ENCODE measurements around the gene CHST9.

CHST9 gene

GRCh38 chr18:27075828-27076227 is 109.3 kb downstream of the CHST9 start:
- DNase-seq: no peak

GRCh38 chr18:27073404-27073830 is 111.7 kb downstream of the CHST9 start:
- DNase-seq: no peak

- DNase-seq: no peak
These were observed 120.4 kb downstream of the CHST9 start for GRCh38 chr18:27064673-27065072.

GRCh38 chr18:27062802-27063201 is 122.3 kb downstream of the CHST9 start:
- DNase-seq: no peak

DNA sequence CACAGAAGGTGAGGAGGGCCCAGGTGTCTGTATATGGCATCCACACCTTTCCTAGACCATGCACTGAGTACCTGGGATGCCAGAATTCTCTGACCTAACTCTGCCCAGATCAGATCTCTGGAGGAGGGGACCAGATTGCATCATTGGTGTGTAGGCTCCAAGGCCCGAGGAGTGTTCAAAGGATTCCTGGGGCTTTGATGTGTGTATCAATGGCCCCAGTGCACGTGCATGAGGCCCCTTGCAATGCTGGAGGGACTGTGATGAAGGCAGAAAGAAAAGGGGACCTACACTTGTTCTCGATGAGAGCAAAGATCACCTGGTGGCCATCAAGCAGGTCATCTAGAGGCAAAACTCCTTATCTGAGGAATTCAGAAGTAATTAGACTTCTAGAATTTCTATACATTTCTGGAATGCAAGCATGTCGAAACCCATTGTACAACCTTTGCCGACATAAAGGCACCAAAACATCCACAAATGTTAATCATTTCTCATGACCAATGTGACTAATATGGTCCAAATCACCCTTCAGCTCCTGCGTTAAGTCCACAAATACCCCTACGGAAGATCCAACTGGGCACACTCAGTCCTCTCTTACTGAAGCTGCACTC is 123.5 kb downstream of the CHST9 start:
- DNase-seq: no peak

GRCh38 chr18:27057519-27058234 is 127.4 kb downstream of the CHST9 start:
- no peak for DNase-seq

DNA sequence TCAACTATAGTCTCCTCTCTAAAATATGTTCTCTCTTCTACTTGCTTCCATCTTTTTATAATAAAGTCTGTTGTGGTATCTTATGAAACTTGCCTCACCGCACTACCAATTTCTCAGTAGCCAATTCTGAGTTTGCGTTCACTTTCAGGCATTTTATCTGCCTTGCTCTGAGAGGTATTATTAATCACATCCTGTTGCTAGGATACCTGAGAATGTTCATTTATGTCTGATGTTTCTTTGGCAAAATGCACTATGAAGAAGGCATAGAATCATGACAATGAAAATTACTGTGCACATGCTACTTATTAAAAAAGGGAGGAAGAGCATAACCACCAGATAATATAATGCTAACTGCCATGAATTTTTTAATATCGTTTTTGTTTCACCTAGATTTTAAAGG is 130.2 kb downstream of the CHST9 start:
- no peak for DNase-seq

DNA sequence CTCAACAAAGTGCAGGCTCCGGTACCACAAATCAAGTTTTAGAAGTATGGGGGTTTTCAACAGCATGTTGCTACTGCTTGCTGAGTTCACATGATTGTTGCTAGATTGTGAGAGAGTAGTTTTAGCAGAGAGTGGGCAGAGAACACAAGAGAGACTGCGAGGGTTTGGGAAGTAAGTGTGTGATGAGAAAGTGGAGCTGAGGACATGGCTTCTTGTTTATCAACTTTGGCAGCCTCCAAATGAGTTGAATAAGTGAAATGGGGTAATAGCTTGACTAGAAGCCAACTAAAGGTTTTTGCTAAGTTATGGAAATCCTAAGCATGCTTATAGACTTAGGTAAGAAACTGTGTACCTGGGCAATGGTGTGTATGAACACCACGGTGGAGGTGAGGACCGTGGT is 135.1 kb downstream of the CHST9 start:
- no peak for DNase-seq

GRCh38 chr18:27045342-27045741 is 139.8 kb downstream of the CHST9 start:
- no peak for DNase-seq

DNA sequence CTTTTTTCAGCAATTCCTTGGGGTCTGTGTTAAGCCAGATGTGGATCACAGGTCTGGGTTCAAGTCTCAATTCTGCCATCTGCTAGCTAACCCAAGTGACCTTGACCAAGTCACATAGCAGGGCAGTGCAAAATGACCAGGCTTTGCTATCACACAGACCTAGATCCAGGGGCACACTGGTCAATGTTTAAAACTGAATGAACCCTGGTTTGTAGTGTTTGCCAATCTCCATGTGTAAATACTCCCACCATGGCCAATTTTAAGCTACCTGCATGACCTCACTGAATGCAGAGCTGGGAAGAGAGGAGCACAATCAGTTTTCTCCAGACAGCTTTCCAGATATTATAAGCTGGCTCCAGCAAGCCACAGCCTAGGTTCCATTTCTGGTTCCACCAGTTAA is 142.9 kb downstream of the CHST9 start:
- no peak for DNase-seq

GRCh38 chr18:27040796-27041195 is 144.3 kb downstream of the CHST9 start:
- DNase-seq: no peak

GRCh38 chr18:27033722-27034121 is 151.4 kb downstream of the CHST9 start:
- no peak for DNase-seq

GRCh38 chr18:27030421-27030820 is 154.7 kb downstream of the CHST9 start:
- DNase-seq: no peak

GRCh38 chr18:27022477-27022876 is 162.6 kb downstream of the CHST9 start:
- no peak for DNase-seq

- no peak for DNase-seq
These were observed 167.1 kb downstream of the CHST9 start for GRCh38 chr18:27017901-27018500.

- DNase-seq: no peak
These were observed 170.3 kb downstream of the CHST9 start for GRCh38 chr18:27014841-27015240.

DNA sequence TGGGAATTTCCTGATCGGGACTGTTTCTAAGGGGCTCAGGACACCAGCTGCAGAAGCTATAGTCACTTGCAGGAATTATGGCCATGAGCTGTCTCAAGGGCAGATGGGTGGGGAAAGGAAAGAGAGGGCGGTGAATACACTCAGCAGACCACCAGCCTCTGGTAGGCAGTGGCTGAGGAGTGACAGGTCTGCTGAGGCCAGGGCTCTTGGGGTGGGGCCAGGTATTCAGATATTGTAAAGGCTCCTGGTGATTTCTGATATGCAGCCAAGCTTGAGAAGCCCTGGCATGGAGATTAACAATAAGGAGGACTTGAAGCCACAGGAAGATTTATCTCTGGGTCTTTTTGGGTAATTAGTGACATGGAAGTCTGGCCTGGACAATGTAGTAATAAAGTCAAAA is 174.3 kb downstream of the CHST9 start:
- no peak for DNase-seq

DNA sequence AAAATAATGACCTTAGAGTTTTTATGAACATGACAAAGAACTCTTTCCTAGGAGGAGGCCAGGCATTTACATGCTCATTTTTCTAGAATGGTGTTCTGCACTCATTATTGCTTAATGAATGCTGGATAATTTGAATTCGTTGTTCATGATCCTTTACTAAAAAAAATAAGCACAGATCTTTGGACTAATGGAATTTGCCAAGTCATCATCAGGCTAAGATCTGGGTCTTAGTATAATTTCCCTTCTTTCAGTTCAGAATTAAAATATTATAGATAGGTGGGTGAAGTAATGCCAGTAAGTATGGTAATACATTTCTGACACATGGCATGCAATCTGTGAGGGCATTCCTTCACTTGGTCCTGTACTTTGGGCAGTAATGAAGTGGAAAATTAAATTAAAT is 175.8 kb downstream of the CHST9 start:
- DNase-seq: no peak

- no peak for DNase-seq
These were observed 176.5 kb downstream of the CHST9 start for GRCh38 chr18:27008575-27008974.

- DNase-seq: no peak
These were observed 177.2 kb downstream of the CHST9 start for GRCh38 chr18:27007880-27008279.

DNA sequence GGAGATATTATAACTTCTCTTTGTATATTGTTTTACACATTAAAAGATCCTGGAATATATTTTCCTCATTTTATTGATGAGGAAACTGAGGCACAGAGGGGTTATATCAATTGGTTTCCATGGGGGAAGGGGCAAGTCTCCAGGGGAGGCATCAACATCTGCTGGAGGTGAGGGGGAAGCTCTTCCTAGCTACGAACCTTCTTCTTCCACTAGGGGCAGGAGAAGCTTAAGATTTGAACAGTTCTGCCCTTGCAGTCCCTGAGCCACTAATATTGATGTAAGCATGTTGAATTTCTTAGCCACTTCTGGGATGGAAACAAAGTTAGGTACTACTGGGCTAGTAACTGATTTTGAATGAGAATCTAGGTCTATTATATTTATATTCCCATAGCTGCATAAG is 179.5 kb downstream of the CHST9 start:
- DNase-seq: no peak

DNA sequence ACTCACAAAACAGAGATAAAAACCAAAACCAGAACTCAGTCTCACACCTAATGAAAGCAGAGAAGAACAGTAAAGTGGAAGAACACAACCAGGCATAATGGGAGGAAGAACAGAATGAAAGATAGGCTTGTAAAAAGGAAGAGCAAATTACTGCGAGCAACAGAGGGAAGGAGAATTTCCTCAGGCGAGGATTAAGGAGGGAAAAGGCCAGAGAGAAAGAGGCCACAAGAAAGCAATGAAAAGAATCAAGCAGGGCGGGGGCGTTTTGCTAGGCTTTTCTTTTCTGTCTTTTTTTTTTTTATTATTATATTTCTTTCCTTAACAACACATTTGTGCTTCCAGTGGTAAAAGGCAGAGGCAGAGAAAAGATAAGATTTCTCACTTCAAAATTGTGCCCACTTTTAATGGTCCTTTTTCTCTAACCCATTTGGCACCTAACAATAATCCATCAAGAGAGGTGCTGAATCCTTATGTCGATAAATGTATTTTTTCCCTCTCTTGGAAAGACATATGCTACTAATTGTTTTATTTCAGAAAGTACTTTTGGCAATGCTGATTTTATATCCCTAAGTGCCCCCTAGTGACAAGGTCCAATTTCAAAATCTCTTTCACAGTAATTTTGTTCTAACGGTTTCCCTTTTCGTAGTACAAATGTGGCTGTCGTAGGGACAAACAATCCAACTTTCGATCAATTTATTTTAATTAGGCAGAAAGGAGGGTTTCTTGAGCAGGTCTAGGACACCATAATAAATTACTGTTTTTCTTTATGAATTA is 180.9 kb downstream of the CHST9 start:
- DNase-seq: no peak

DNA sequence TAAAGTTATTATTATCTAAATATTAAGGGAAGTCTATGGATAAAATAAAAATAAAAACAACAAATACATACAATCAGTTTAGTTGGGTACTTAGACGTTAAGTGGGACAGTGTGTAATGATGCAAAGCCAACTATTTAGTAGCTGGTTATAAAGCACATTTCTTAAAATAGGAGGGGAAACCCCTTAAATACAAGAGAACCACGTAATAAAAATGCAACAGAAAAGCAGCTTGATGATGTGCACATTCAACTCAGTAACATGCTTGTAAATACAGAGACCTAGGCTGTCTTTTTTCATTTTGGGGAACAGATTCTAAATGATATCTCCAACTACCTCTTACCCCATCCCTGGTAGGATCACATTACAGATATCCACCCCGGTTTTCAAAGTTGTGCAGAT is 185.3 kb downstream of the CHST9 start:
- no peak for DNase-seq

- DNase-seq: no peak
These were observed 191.5 kb downstream of the CHST9 start for GRCh38 chr18:26993568-26993967.
